Gastrocnemius medialis (tissue), 4 donors: Measurements from ENCODE around the gene DHRS1. TPM values are rescaled to one million over a fixed set of nuclear protein-coding genes. Genes with fewer than 3 reads are reported as not detected.

ENCODE experiments used
- ATAC-seq, 2 donors: fragments of 150-250 bp; one replicate each; pipeline ENCODE4 v1.9.1; 2016
- DNase-seq, 2 donors: peaks; one replicate each; pipeline ENCODE4 v3.0.0-alpha.2; 2019
- H3K27ac ChIP-seq, 4 donors: fragments of 200-600 bp; sonication (generic); 1 replicate in 1 of 4; 2 replicates in 3 of 4; pipeline ENCODE4 v1.5.1; 2016 to 2018; ENCODE audit warnings: mild to moderate bottlenecking in 2 of 4, moderate library complexity in 1 of 4
- H3K27me3 ChIP-seq, 3 donors: fragments of 200-600 bp; sonication (generic) in 2 of 3; 1 replicate in 1 of 3; 2 replicates in 2 of 3; pipeline versions ENCODE4 v1.5.1 to v1.6.0; 2016 to 2019; ENCODE audit warnings: mild to moderate bottlenecking in 1 of 3, moderate library complexity in 1 of 3
- H3K36me3 ChIP-seq, 2 donors: fragments of 200-600 bp; sonication (generic) in 1 of 2; one replicate each; pipeline ENCODE4 v1.5.1; 2017 to 2018
- H3K4me1 ChIP-seq, 2 donors: fragments of 200-600 bp; sonication (generic) in 1 of 2; one replicate each; pipeline ENCODE4 v1.5.1; 2016 to 2017; ENCODE audit warnings: mild to moderate bottlenecking in 2 of 2
- H3K4me3 ChIP-seq, 4 donors: fragments of 200-600 bp; sonication (generic) in 3 of 4; 1 replicate in 1 of 4; 2 replicates in 3 of 4; pipeline ENCODE4 v1.5.1; 2016 to 2019; ENCODE audit warnings: mild to moderate bottlenecking in 2 of 4
- H3K9me3 ChIP-seq, 3 donors: fragments of 200-600 bp; sonication (generic) in 2 of 3; 1 replicate in 1 of 3; 2 replicates in 2 of 3; pipeline ENCODE4 v1.5.1; 2016 to 2019
- CTCF ChIP-seq, 5 experiments: fragments of 450-650 bp in 3 of 5; fragments of 200-600 bp in 2 of 5; sonication (generic) in 2 of 5; IDR thresholded peaks in 4 of 5; conservative IDR thresholded peaks in 1 of 5; 1 replicate in 4 of 5; 2 replicates in 1 of 5; pipeline ENCODE4 v1.5.1; 2016 to 2019; ENCODE audit warnings: antibody characterized with exemption in 5 of 5, mild to moderate bottlenecking in 3 of 5, moderate library complexity in 3 of 5
- POLR2A ChIP-seq, 2 donors: fragments of 450-650 bp; IDR thresholded peaks; one replicate each; pipeline ENCODE4 v1.6.1; 2017; ENCODE audit warnings: antibody characterized with exemption in 2 of 2, mild to moderate bottlenecking in 2 of 2, moderate library complexity in 2 of 2
- in situ Hi-C, 4 donors: fragments of 200-750 bp; cut with MboI; loops; one replicate each; pipeline versions ENCODE4 v1.15.0 to v1.8.0; 2017; ENCODE audit warnings: low sequenced_read_pairs in 4 of 4
- intact Hi-C: fragments of 100-400 bp; cut with DNase I; formaldehyde crosslinking; loops from one replicate; pipeline ENCODE4 v1.15.1; 2023; ENCODE audit warnings: low total_unique reads
- total RNA-seq, 4 donors: library from RNA; depleted of rRNA; stranded (reverse); fragments of >200 nt; gene quantifications; one replicate each; pipeline versions ENCODE4 v1.1.0 to v1.2.3, GENCODE V29; 2016

DHRS1 gene
- total RNA-seq, 4 donors from 2014 or later: 1.9 to 12.2 (median 8.2) TPM

DNA sequence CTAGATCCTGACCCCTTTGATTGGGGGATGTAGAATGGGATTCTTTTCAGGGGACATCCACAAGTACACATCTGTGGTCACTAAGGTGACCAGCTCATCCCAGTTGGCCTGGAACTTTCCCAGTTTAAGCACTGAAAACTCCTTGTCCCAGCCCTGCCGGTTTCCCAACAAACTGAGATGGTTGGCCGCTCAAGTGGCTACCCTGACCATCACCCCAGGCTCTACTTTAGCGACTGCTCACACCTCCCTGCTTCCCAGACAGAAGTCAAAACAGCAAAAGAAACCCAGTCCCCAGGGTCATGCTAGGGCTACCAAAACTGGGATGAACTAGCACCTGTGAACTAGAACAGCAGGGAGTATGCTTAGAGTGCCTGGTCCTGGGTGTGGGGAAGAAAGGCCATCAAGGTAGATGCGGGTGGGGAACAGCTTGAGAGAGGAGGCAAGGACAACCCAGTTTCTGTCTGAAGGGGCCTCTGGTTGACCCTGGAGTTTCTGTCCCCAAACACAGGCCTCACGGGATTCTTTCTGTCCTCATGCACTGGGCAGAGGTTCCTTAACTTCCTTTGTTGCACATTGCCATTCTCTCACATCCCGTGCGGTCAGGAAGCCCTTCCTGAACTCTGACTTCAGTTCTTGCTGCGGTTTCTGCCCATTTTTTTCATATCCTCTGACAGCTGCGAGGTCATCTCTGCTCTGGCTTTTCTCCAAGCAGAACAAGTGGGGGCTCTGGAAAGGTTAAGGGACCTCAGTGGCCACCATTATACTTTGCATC lies 13.3 kb upstream of the DHRS1 start:
- DNase-seq (peak in 1 of 2 donors; percentile 37), ATAC-seq (no peak)
- intact Hi-C loops: loop anchor here (5.0 kb wide), 1 partner anchor 124 kb away; no protein-coding TSS in a partner anchor
- peaks cover 12 to 20% of the 10 kb centered on the region in 2 donors for H3K4me1 ChIP-seq
- H3K27ac ChIP-seq: peak overlapping the region; percentile 71 to 81 (median 73)
- peaks cover 3 to 15% (median 15%) of the 10 kb centered on the region in 3 donors for H3K27me3 ChIP-seq
- no peak overlapping the region for H3K4me3 ChIP-seq
- in situ Hi-C loops: no loop called here
- H3K36me3 ChIP-seq: no peaks in the 10 kb centered on the region
- TF ChIP-seq POLR2A (IDR thresholded peaks at IDR 0.05): no peak
- TF ChIP-seq CTCF (IDR thresholded peaks at IDR 0.05 in 4 of 5, conservative IDR thresholded peaks at IDR 0.05 in 1 of 5): no peak
- no peaks in the 10 kb centered on the region for H3K9me3 ChIP-seq

- H3K27me3 ChIP-seq: peaks cover 3 to 6% (median 6%) of the 10 kb centered on the region in 3 donors
- DNase-seq (no peak), ATAC-seq (no peak)
- peaks cover 0 to 2% of the 10 kb centered on the region in 2 donors for H3K36me3 ChIP-seq
- in situ Hi-C loops (no loop called here), intact Hi-C loops (loop anchor here (1.0 to 5.0 kb wide), 3 partner anchors 41 to 125 kb away; partner anchors contain the start of genes RABGGTA and TINF2)
- H3K27ac ChIP-seq: peak overlapping the region; percentile 71 to 81 (median 73)
- H3K4me1 ChIP-seq: peaks cover 12 to 22% of the 10 kb centered on the region in 2 donors
- peak overlapping the region; percentile 51 to 75 (median 55) for H3K4me3 ChIP-seq
- TF ChIP-seq CTCF (IDR thresholded peaks at IDR 0.05 in 4 of 5, conservative IDR thresholded peaks at IDR 0.05 in 1 of 5) (no peak), POLR2A (IDR thresholded peaks at IDR 0.05) (no peak)
- H3K9me3 ChIP-seq: no peaks in the 10 kb centered on the region
Measured at GRCh38 chr14:24311837-24312615, 12.4 kb upstream of the DHRS1 start.

- ATAC-seq (peak; percentile 76 to 85), DNase-seq (peak; percentile 38 to 74)
- Histone ChIP-seq H3K27ac (peak within 1 kb of the TSS; percentile 71 to 81 (median 73)), H3K4me3 (peak within 1 kb of the TSS; percentile 51 to 75 (median 55)), H3K27me3 (no peaks in the 10 kb centered on the region), H3K4me1 (peaks cover 12 to 19% of the 10 kb centered on the region in 2 donors), H3K36me3 (peaks cover 0 to 13% of the 10 kb centered on the region in 2 donors), H3K9me3 (no peaks in the 10 kb centered on the region)
- in situ Hi-C loops: no loop called here
- TF ChIP-seq CTCF (IDR thresholded peaks at IDR 0.05 in 4 of 5, conservative IDR thresholded peaks at IDR 0.05 in 1 of 5): peak in 4 of 5 experiments; percentile 40 to 54 (median 46)
- no peak for TF ChIP-seq POLR2A (IDR thresholded peaks at IDR 0.05)
- intact Hi-C loops: loop anchor here (1.0 to 5.0 kb wide), 3 partner anchors 40 to 126 kb away; partner anchors contain the start of genes RABGGTA and TINF2
Measured at GRCh38 chr14:24310646-24311604, 11.3 kb upstream of the DHRS1 start, which contains the start of gene LTB4R. Gene LTB4R, plus strand, starts transcription at chr14:24311502. Its CDS starts 4,150 bp downstream, at chr14:24315652.

DNA sequence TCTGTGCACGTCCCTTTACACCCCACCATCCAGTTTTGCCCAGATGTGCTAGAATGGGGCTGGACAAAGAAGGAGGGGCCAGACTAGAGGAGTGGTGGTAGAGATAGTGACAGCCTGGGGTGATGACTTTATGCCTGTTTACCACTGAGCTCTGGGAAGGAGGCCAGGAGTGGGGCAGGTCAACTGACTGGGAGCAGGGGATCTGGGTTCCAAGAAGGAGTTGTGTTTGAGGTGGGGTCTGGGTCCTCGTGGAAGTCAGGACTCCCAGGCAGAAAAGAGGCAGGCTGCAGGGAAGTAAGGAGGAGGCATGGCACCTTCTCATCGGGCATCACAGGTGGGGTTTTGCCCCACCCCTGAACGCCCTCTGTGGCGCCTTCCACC lies 10.7 kb upstream of the DHRS1 start:
- no peak for ATAC-seq
- H3K27me3 ChIP-seq: no peaks in the 10 kb centered on the region

More for the DNA sequence above, 10.7 kb upstream of the DHRS1 start:
- peak overlapping the region; percentile 51 to 75 (median 55) for H3K4me3 ChIP-seq
- peak overlapping the region; percentile 71 to 81 (median 73) for H3K27ac ChIP-seq
- no peak for DNase-seq
- no peaks in the 10 kb centered on the region for H3K9me3 ChIP-seq
- H3K4me1 ChIP-seq: peaks cover 12 to 19% of the 10 kb centered on the region in 2 donors
- TF ChIP-seq CTCF (IDR thresholded peaks at IDR 0.05 in 4 of 5, conservative IDR thresholded peaks at IDR 0.05 in 1 of 5) (no peak), POLR2A (IDR thresholded peaks at IDR 0.05) (no peak)
- H3K36me3 ChIP-seq: peaks cover 0 to 20% of the 10 kb centered on the region in 2 donors
- in situ Hi-C loops (no loop called here), intact Hi-C loops (loop anchor here (2.0 to 5.0 kb wide), 2 partner anchors 67 to 127 kb away; partner anchors contain the start of gene TINF2)
